T-helper 2 cell (primary cell): Measurements from ENCODE around the gene POLE2.

Experiments used
- DNase-seq, 5 experiments: peaks; one replicate each; pipeline versions ENCODE4 v3.0.0 to v3.0.0-alpha.2; 2012 to 2022

The POLE2 gene

DNA sequence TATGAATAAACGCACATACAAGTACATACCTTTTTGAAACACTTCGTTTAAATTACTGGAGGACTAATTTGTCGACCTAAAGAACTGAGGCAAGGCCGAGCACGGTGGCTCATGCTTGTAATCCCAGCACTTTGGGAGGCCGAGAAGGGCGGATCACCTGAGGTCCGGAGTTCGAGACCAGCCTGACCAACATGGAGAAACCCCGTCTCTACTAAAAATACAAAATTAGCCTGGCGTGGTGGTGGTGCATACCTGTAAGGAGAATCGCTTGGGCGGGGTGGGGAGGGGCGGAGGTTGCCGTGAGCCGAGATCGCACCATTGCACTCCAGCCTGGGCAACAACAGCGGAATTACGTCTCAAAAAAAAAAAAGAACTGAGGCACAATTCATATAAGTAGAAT is 68.7 kb downstream of the POLE2 start:
- peak in 1 of 5 experiments; percentile 23 for DNase-seq

DNA sequence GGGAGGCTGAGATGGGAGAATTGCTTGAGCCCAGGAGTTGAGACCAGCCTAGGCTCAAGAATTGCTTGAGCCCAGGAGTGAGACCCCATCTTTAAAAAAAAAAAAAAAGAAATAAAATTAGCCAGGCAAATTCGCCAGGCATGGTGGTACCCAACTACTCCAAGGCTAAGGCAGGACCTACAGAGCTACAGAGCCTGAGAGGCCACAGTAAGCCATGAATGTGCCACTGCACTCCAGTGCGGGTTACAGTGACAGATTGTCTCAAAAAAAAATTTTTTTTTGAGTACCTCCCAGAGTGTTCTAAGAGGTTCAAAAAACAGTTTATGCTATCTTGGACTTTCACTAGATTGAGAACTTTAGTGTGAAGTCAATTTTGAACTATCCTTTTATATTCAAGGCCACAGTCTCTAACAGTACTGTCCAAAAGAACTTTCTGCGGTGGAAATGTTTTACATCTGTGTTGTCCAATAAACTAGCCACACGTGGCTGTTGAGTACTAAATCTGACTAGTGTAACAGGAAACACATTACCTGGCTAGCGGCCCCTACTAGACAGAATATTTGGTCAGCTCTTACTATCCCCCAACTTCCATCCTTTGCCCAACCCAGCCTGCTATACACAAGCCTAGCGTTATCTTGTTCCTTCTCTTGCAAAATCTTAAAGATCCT is 70.0 kb downstream of the POLE2 start:
- no peak for DNase-seq

DNA sequence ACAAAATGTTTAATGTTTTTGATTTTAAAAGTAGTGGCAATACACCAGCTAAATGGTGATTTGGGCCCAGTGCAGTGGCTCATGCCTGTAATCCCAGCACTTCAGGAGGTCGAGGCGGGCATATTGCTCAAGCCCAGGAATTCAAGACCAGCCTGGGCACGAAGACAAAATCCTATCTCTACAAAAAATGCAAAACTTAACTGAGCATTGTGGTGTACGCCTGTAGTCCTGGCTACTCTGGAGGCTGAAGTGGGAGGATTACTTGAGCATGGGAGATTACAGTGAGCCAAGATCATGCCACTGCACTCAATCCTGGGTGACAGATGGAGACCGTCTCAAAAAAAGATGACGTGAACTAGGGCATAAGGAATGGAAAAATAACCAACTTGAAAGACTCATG is 72.2 kb downstream of the POLE2 start:
- DNase-seq: no peak

DNA sequence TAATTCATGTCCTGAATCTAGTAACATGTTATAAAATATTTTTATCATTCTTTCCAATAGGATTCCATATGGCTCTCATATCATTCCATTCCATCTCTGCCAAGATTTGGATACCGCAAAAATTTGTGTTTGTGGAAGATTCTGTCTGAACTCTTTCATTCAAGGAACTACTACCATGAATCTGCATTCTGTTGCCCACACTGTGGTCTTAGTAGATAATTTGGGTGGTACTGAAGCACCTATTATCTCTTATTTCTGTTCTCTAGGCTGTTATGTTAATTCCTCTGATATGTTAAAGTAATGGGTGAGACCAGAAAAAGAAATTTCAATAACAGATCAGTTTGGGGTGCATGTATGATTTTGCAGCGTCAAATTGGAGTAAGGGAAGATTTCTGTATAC is 73.8 kb downstream of the POLE2 start:
- no peak for DNase-seq

DNA sequence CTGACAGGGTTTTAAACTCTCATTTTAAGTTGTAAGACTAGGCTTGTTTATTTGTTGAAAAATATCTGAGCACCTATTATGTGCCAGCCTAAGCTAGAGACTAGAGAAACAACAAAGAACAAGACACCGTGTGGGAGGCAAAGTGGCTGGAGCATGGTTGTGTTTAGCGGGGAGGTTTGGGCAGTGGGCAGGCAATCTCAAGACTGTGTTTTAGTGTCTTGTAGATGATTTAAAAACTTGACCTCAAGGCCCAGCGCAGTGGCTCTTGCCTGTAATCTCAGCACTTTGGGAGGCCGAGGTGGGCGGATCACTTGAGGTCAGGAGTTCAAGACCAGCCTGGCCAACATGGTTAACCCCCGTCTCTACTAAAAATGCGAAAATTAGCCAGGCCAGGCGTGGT is 75.3 kb downstream of the POLE2 start:
- no peak for DNase-seq

DNA sequence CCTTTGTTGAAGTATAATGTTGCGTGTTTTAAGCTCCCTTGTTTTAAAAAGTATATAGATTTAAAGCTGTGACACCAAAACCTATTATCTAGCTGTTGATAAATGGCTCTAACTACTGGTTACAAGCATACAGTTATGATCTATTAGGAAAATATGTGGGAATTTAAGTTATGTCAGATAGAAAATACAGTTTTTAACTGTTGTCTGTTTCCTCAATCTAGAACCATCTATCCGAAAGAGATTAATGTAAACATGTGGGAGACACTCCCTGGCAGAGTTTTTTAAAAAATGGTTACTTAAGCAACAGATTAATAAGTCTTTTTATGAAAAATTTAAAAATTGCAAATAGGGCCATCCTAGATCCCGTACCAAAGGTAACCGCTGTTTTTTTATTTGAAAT is 75.8 kb downstream of the POLE2 start:
- no peak for DNase-seq

DNA sequence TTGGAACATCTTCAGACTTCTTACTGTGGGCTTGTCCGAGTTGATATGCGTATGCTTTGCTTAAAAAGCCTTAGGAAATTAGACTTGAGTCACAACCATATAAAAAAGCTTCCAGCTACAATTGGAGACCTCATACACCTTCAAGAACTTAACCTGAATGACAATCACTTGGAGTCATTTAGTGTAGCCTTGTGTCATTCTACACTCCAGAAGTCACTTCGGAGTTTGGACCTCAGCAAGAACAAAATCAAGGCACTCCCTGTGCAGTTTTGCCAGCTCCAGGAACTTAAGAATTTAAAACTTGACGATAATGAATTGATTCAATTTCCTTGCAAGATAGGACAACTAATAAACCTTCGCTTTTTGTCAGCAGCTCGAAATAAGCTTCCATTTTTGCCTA is 80.4 kb downstream of the POLE2 start:
- DNase-seq: no peak

DNA sequence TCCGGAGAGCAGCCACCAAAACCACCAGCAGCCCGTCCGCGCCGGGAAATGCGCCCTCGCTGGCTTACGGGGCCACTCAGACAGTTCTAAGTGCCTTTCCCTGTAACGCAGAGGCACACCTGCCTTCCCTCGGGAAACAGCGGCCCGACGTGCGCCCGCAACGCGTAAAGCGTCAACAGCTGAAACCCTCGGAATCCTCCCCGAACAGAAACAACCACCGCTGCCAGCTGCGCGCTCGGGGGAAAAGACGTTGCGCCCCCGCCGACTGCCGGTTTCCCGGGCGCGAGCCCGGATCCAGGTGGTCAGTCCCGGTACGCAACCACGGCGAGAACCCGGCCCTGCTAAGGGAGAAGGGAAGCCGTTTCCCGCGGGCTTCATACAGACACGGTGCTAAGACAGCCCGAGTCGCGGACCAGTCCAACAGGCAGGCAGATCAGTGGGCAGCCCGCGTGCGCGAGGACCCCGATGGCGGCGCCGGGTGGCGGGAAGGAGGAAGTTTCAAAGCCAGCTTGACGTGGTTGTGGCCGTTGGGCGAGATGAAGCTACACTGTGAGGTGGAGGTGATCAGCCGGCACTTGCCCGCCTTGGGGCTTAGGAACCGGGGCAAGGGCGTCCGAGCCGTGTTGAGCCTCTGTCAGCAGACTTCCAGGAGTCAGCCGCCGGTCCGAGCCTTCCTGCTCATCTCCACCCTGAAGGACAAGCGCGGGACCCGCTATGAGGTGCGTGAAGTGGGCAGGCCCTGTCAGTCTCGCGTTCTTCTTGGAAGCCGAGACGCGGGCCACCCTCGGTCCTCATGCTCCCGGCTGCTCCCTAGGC is 89.3 kb downstream of the POLE2 start, which contains the start of gene LRR1:
LRR1 (plus strand) TSS at position 456 of the 816 bp plus-strand sequence; CDS start at position 537, 81 bp downstream.
- peak; percentile 70 to 85 (median 79) for DNase-seq

DNA sequence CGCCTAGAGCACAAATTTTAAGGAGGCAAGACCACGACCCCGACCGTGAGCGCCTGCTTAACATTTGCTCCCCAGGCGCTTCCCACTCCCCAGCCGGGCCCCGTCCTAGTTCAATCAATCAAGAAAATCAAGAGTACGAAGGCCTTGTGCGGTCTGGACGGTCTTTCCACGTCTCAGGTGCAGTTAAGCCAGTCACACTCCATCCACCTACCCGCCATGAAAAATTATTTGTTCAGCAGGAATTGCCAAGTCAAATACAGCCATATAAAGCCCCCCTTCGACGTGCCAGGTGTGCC is 89.9 kb downstream of the POLE2 start:
- no peak for DNase-seq

DNA sequence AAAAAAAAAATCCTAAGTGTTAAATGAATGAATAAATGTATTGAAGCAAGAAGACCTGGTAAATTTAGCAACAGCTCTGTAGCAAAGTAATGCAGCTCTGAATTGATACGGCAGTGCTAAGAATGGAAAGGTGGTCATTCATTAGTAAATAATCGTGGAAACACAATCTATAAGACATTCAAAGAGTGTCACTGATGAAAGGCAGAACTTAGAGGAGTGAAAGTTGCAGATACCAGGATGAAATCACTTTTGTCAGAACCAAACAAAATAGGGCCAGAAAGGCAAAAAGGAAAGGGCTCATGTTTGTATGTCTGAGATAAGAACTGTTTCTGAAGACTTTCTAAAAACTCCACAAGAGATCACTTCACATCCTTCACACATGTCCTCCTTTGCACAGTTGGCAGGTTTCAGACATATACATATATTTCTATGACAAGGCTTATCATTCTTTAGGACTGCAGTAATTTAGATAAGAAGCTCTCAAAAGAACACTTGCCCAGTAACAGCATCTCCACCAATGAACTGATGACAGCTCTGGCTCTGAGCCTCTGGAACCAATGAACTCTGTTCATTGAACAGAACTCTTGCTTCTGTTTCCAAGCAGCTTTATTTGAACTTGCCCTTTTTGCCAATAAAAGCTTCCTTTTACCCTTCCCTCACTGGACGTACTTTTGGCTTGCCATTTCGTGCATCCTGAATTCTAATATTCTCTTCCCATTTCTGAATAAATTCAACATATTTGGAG is 93.5 kb downstream of the POLE2 start:
- DNase-seq: peak in 1 of 5 experiments; percentile 62
